Stimulated activated CD8-positive, alpha-beta memory T cell treated with anti-CD3 and anti-CD28 coated beads, Interleukin-15, amount 100 ng/mL, for 1 hour (primary cell): ENCODE data around the gene FOXO3B.
A peak's percentile ranks its signal among the peaks of the same experiment; 100 is the strongest.
"Not testable (repeated sequence)": the region's sequence is repeated elsewhere in the genome, so short reads cannot be mapped to it uniquely, and the experiment has no call there.

Experiments
- DNase-seq: peaks from one replicate; pipeline ENCODE4 v3.0.0-alpha.2; 2020; ENCODE audit warnings: low read depth

Gene FOXO3B

GRCh38 chr17:18681767-18682571 lies at the start of gene FOXO3B:
FOXO3B (minus strand) TSS chr17:18682314; CDS start chr17:18681651, 663 bp downstream.
- DNase-seq = peak; percentile 16

DNA sequence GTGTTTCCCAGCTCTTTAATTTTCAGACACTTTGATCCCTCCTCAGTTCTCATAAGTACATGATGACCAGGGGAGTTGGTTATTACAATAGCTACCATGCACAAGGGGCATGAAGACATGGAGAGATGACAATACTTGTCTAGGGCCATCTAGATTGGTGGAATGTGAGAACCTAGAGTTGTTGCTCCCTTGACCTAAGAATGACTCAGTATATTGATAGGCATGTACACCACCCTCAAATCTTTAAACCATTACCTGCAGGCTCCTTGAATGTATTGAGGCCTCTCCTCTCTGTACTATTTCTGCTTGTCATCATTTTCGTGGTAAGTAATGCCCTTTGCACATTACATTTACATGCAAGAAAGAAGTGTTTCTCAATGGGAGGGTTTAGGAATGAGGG lies 41.4 kb upstream of the FOXO3B start:
- not testable (repeated sequence) for DNase-seq

- DNase-seq = not testable (repeated sequence)
Measured at GRCh38 chr17:18722612-18723011, 40.5 kb upstream of the FOXO3B start.

GRCh38 chr17:18721775-18722547 lies 39.8 kb upstream of the FOXO3B start:
- DNase-seq = not testable (repeated sequence)

GRCh38 chr17:18719428-18720110 lies 37.5 kb upstream of the FOXO3B start:
- not testable (repeated sequence) for DNase-seq

- not testable (repeated sequence) for DNase-seq
Measured at GRCh38 chr17:18718643-18719427, 36.7 kb upstream of the FOXO3B start.

- peak; percentile 41 for DNase-seq
Measured at GRCh38 chr17:18712354-18712999, 30.4 kb upstream of the FOXO3B start.

DNA sequence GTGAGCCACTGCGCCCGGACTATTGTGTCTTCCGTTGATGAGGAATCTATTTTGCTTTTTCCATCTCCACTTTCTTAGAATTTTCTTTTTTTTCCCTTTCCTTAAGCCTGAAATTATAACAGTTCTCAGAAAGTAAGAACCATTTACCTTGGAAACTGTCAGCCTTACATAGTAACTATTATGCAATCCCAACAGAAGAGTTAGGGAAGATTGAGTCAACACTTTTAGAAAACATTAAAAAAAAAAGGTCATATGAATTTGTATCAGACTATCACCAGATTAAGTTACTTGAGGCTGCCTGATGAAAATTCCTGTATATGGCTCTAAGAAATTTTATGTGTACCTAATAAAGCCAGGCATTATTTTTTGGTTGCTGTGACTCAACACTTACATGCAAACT lies 26.1 kb upstream of the FOXO3B start:
- DNase-seq = not testable (repeated sequence)

GRCh38 chr17:18705955-18706354 lies 23.8 kb upstream of the FOXO3B start:
- not testable (repeated sequence) for DNase-seq

DNA sequence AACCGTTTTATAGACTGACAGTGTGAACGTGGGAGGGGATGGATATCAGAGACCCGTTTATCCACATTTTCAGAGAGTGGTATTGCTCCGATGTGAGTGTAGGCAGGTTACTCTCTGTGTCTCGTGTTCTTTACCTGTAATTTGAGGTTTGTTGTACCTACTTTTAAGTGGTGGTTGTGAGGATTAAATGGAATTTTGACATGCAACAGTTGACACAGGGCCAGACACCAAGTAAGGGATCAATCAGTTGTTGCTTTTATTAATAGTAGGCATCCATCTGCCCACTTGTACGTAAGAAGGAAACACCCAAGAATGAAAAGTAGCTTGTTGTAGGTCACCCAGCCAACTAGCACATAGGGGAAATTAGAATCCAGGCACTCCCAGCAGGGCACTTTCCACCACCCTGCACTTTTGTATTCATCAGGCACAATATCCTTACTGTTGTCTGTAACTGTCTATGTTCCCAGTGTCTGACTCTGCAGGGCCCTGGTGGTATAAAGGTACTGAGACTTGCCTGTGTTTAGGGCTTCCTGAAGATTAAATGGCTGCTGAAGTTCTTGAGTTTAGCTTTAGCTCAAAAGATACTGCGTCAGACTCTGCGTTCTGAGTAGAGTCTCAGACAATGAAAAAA lies 16.5 kb upstream of the FOXO3B start:
- DNase-seq = not testable (repeated sequence)

DNA sequence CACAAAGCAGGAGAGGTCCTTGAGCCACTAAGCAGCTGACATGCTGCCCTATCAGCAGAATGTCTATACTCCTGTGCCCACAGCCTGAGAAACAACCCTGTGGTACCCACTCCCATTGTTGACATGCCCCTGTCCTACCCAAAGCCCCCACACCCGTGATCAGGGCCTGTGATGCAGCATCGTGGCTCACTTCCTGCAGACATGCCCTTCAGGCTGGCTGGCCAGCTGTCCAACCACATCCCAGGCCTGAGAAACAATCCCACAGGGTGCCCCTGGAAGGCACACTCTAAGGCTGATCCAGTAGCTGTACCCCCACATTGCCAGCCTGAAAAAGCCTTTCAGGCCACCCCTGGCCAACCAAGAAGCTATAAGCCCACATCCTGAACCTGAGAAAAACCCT lies 13.0 kb upstream of the FOXO3B start:
- not testable (repeated sequence) for DNase-seq

- DNase-seq = not testable (repeated sequence)
Measured at GRCh38 chr17:18682668-18683067, 554 bp upstream of the FOXO3B start.

DNA sequence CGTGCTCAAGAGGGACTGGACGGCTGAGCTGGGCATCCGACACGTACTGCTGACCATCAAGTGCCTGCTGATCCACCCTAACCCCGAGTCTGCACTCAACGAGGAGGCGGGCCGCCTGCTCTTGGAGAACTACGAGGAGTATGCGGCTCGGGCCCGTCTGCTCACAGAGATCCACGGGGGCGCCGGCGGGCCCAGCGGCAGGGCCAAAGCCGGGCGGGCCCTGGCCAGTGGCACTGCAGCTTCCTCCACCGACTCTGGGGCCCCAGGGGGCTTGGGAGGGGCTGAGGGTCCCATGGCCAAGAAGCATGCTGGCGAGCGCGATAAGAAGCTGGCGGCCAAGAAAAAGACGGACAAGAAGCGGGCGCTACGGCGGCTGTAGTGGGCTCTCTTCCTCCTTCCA lies 4.7 kb downstream of the FOXO3B start:
- DNase-seq = not testable (repeated sequence)

- not testable (repeated sequence) for DNase-seq
Measured at GRCh38 chr17:18676928-18677327, 5.2 kb downstream of the FOXO3B start.

GRCh38 chr17:18672395-18673227 lies 9.5 kb downstream of the FOXO3B start:
- DNase-seq = not testable (repeated sequence)

GRCh38 chr17:18668625-18669024 lies 13.5 kb downstream of the FOXO3B start:
- DNase-seq = not testable (repeated sequence)

GRCh38 chr17:18667535-18667934 lies 14.6 kb downstream of the FOXO3B start:
- not testable (repeated sequence) for DNase-seq

DNA sequence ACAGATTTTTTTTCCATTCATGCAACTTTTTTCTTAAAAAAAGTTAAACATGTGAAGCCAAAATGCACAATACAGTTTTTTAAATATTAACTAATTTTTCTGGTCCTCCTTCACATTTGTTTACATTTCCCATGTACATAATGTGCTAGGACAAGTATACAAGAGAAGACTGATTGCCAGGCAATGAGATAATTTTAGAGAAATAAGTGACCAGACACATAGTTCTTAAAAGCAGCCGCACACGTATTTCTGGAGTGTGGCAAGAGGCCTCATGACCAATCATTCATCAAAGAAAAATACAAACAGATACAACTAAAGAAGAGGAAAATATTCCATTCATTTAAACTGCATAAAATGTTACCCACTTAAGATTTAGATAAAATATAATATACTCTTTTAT lies 15.8 kb downstream of the FOXO3B start:
- DNase-seq = not testable (repeated sequence)

DNA sequence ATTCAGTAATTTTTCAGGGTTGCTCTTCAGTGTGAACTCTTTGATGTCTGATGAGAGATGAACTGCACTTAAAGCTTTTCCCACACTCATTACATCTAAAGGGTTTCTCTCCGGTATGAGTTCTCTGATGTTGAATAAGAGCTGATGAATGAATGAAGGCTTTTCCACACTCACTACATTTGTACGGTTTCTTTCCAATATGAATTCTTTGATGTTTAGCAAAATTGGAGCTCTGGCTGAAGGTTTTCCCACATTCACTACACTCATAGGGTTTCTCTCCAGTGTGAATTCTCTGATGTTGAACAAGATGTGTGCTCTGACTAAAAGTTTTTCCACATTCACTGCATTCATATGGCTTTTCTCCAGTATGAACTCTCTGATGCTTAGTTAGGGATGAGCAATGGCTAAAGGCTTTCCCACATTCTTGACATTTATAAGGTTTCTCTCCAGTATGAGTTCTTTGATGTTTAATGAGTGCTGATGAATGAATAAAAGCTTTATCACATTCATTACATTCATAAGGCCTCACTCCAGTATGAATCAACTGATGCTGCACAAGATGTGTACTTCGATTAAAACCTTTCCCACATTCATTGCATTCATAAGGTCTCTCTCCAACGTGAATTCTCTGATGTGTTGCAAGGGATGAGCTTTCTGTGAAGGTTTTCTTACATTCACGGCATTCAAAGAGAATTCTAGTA lies 20.0 kb downstream of the FOXO3B start:
- not testable (repeated sequence) for DNase-seq
